ENCODE results near the gene GLI2.

GRCh38 chr2:120735746-120736170, at the start of gene GLI2:
- no peak for TF ChIP-seq SIN3A (IDR thresholded peaks at IDR 0.05; ENCODE audit: low read depth)
- no peak for TF ChIP-seq POLR2AphosphoS5 (IDR thresholded peaks at IDR 0.05; ENCODE audit: low read depth, low read length)
- TF ChIP-seq POLR2A (IDR thresholded peaks at IDR 0.05; ENCODE audit: borderline replicate concordance, extremely low read depth, insufficient read depth, insufficient read length): no peak

Data from HCT116 (cell line).